Smooth muscle cell (in vitro differentiated cells): ENCODE data around the gene TMOD3. TPM values are rescaled to one million over a fixed set of nuclear protein-coding genes. Genes with fewer than 3 reads are reported as not detected.
A peak's percentile ranks its signal among the peaks of the same experiment; 100 is the strongest.

Experiments used
- DNase-seq: peaks from one replicate; lab custom pipeline; 2025; ENCODE audit not compliant: unreplicated experiment; lab: John Stamatoyannopoulos, UW
- H2AFZ ChIP-seq: fragments of 200-600 bp; sonication (generic); 2 replicates; pipeline ENCODE4 v1.6.0; 2016; ENCODE audit warnings: antibody characterized with exemption, low read depth, mild to moderate bottlenecking
- H3F3A ChIP-seq: fragments of 200-600 bp; sonication (generic); 2 replicates; pipeline ENCODE4 v1.6.0; 2017; ENCODE audit warnings: antibody characterized with exemption, low read depth
- H3K27ac ChIP-seq: fragments of 200-600 bp; sonication (generic); 2 replicates; pipeline ENCODE4 v1.5.1; 2016; ENCODE audit warnings: low read depth, mild to moderate bottlenecking
- H3K27me3 ChIP-seq: fragments of 200-600 bp; sonication (generic); 2 replicates; pipeline ENCODE4 v1.6.1; 2016; ENCODE audit warnings: low read depth, mild to moderate bottlenecking
- H3K36me3 ChIP-seq: fragments of 200-600 bp; sonication (generic); 2 replicates; pipeline ENCODE4 v1.5.1; 2016; ENCODE audit warnings: low read depth
- H3K4me1 ChIP-seq: fragments of 200-600 bp; sonication (generic); 2 replicates; pipeline ENCODE4 v1.5.1; 2016; ENCODE audit warnings: low read depth
- H3K4me2 ChIP-seq: fragments of 200-600 bp; sonication (generic); 2 replicates; pipeline ENCODE4 v1.6.0; 2016; ENCODE audit warnings: mild to moderate bottlenecking
- H3K4me3 ChIP-seq: fragments of 200-600 bp; sonication (generic); 2 replicates; pipeline ENCODE4 v1.5.1; 2016; ENCODE audit warnings: mild to moderate bottlenecking
- H3K79me2 ChIP-seq: fragments of 200-600 bp; sonication (generic); 2 replicates; pipeline ENCODE4 v1.6.0; 2016; ENCODE audit warnings: low read depth, mild to moderate bottlenecking
- H3K9ac ChIP-seq: fragments of 200-600 bp; sonication (generic); 2 replicates; pipeline ENCODE4 v1.6.0; 2016; ENCODE audit warnings: low read depth
- H3K9me3 ChIP-seq: fragments of 200-600 bp; sonication (generic); replicated peaks from 2 replicates; pipeline ENCODE4 v1.5.1; 2016; ENCODE audit warnings: low read depth
- H4K20me1 ChIP-seq: fragments of 200-600 bp; sonication (generic); 2 replicates; pipeline ENCODE4 v1.6.0; 2016; ENCODE audit warnings: low read depth
- WGBS: methylation state at CpG from one replicate; pipeline ENCODE4 v1.1.7; 2016; ENCODE audit warnings: low lambda C conversion rate; 5-methylcytosine and 5-hydroxymethylcytosine counted together
- polyA plus RNA-seq: library from polyadenylated mRNA; unstranded; fragments of >200 nt; fragmentation: Nextera tagmentation; extraction: Ambion mirVana; gene quantifications from 2 replicates; pipeline ENCODE4 v1.2.1, GENCODE V29; 2016
- total RNA-seq: library from RNA; depleted of rRNA; stranded (reverse); fragments of >200 nt; gene quantifications from 2 replicates; pipeline ENCODE4 v1.2.3, GENCODE V29; 2014
- TF ChIP-seq, protein P1 (sequence below): fragments of 200-600 bp; sonication (generic); IDR thresholded peaks from 2 replicates; pipeline ENCODE4 v1.5.1; 2017; ENCODE audit warnings: borderline replicate concordance, mild to moderate bottlenecking, antibody characterized with exemption; ENCODE audit not compliant: insufficient read depth, poor library complexity, severe bottlenecking

The TMOD3 gene
- total and polyA plus RNA-seq, 2 experiments from 2014 or later: 18.6 to 35.7 TPM

DNA sequence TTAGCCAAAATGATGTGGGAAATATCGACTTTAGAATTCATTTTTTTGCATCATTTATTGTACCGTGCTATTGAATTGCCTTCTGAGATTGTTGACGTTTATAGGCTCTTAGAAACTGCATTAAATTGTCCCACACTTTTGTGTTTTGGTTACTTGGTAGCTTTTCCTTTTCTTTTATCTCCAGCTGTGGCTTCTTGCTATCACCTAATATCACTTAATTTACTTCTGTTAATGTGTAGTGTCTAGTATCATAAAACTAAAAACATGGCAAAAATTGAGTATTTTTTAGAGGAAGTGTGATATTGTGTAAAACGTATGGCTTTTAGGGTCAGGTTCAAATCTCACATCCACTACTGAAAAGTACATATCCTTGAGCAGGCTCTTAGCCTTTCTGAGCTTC is 11.2 kb downstream of the TMOD3 start:
- TF ChIP-seq, protein P1, sequence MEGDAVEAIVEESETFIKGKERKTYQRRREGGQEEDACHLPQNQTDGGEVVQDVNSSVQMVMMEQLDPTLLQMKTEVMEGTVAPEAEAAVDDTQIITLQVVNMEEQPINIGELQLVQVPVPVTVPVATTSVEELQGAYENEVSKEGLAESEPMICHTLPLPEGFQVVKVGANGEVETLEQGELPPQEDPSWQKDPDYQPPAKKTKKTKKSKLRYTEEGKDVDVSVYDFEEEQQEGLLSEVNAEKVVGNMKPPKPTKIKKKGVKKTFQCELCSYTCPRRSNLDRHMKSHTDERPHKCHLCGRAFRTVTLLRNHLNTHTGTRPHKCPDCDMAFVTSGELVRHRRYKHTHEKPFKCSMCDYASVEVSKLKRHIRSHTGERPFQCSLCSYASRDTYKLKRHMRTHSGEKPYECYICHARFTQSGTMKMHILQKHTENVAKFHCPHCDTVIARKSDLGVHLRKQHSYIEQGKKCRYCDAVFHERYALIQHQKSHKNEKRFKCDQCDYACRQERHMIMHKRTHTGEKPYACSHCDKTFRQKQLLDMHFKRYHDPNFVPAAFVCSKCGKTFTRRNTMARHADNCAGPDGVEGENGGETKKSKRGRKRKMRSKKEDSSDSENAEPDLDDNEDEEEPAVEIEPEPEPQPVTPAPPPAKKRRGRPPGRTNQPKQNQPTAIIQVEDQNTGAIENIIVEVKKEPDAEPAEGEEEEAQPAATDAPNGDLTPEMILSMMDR: no peak
- Histone ChIP-seq H3K9ac (no peak overlapping the region), H3K4me2 (no peak overlapping the region), H3K4me1 (peaks cover 17% of the 10 kb centered on the region), H2AFZ (no peak overlapping the region), H3K79me2 (peaks cover 99% of the 10 kb centered on the region), H3K27me3 (no peaks in the 10 kb centered on the region), H3K27ac (no peak overlapping the region), H3F3A (peaks cover 5% of the 10 kb centered on the region), H4K20me1 (peaks cover 100% of the 10 kb centered on the region), H3K36me3 (no peaks in the 10 kb centered on the region), H3K4me3 (no peak overlapping the region), H3K9me3 (no peaks in the 10 kb centered on the region)
- DNase-seq: no peak
- WGBS: 82% methylated on average over 4 of the region's 4 CpGs

DNA sequence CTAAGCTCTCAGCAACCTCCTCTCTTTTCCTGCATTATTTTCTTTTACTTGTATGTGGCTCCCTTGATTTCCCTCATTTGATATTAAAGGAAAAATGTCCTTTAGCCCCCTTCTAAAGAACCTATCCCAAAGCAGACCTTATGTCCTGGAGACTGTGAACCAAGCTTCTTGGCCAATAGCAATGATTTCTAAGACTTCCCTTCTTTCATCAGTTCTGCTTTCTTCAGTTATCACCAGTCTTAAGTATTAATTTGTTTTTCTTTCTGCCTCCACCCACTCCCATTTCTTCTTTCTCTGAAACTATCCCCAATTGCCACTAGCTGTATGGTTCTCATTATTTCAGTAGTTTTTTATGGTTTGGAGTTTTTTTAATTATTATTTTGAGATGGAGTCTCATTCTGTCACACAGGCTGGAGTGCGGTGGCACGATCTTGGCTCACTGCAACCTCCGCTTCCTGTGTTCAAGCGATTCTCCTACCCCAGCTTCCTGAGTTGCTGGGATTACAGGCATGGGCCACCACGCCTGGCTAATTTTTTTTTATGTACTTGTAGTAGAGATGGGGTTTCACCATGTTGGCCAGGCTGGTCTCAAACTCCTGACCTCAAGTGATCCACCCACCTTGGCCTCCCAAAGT is 12.1 kb downstream of the TMOD3 start:
- Histone ChIP-seq H3K79me2 (peaks cover 97% of the 10 kb centered on the region), H2AFZ (no peak overlapping the region), H3K36me3 (no peaks in the 10 kb centered on the region), H3K27me3 (no peaks in the 10 kb centered on the region), H3K9me3 (no peaks in the 10 kb centered on the region), H3K4me3 (no peak overlapping the region), H3K4me2 (no peak overlapping the region), H4K20me1 (peaks cover 100% of the 10 kb centered on the region), H3K4me1 (peaks cover 23% of the 10 kb centered on the region), H3F3A (peaks cover 5% of the 10 kb centered on the region), H3K27ac (peak overlapping the region; percentile 83), H3K9ac (no peak overlapping the region)
- no peak for DNase-seq
- 85% methylated on average over 5 of the region's 5 CpGs for WGBS
- TF ChIP-seq, protein P1: no peak

DNA sequence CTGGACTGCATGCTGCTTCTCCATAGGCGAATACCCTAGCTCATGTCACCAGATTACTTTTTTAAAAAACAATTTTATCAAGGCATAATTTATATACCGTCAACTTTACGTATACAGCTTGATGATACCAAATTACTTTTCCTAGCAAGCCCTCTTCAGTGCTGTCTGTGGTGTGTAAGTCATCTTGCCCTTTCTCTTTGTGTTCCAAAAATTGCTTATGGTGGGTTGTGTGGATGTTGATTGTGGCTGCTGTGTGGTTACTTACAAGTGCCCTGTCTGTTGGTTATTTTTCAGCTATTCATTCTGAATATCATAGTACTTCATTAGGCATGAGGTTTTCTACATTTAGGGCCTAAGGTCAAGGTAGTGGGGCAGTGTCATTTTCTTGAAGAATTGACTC is 12.8 kb downstream of the TMOD3 start:
- 91% methylated on average over 3 of the region's 3 CpGs for WGBS
- Histone ChIP-seq H2AFZ (no peak overlapping the region), H3K4me1 (peaks cover 28% of the 10 kb centered on the region), H3K9me3 (no peaks in the 10 kb centered on the region), H4K20me1 (peaks cover 100% of the 10 kb centered on the region), H3K27me3 (no peaks in the 10 kb centered on the region), H3F3A (peaks cover 5% of the 10 kb centered on the region), H3K9ac (no peak overlapping the region), H3K36me3 (no peaks in the 10 kb centered on the region), H3K4me2 (peak overlapping the region; percentile 54), H3K27ac (peak overlapping the region; percentile 83), H3K4me3 (no peak overlapping the region), H3K79me2 (peaks cover 95% of the 10 kb centered on the region)
- TF ChIP-seq, protein P1: no peak
- no peak for DNase-seq
